ENCODE data around the gene MRPL50.

MRPL50 gene

GRCh38 chr9:101417389-101417788, 19.0 kb upstream of the MRPL50 start:
- peaks cover 13% of the 10 kb centered on the region for H3K9me3 ChIP-seq (ENCODE audit: control insufficient read depth, low read length)
- H3K4me1 ChIP-seq (ENCODE audit: control insufficient read depth, insufficient read depth, low read length): peaks cover 6% of the 10 kb centered on the region
- no peak overlapping the region for H3K4me3 ChIP-seq (ENCODE audit: low read length)
- DNase-seq (ENCODE audit: low read depth): no peak
- H3K36me3 ChIP-seq (ENCODE audit: control insufficient read depth, insufficient read depth, low read length, severe bottlenecking): no peaks in the 10 kb centered on the region
- H3K9ac ChIP-seq (ENCODE audit: low read length): no peak overlapping the region
- H3K27me3 ChIP-seq (replicated peaks; ENCODE audit: control insufficient read depth, insufficient read depth, low read length): no peaks in the 10 kb centered on the region

GRCh38 chr9:101415578-101415977, 17.2 kb upstream of the MRPL50 start:
- Histone ChIP-seq H3K27me3 (replicated peaks; ENCODE audit: control insufficient read depth, insufficient read depth, low read length) (no peaks in the 10 kb centered on the region), H3K4me3 (ENCODE audit: low read length) (no peak overlapping the region), H3K36me3 (ENCODE audit: control insufficient read depth, insufficient read depth, low read length, severe bottlenecking) (no peaks in the 10 kb centered on the region), H3K9ac (ENCODE audit: low read length) (no peak overlapping the region), H3K9me3 (ENCODE audit: control insufficient read depth, low read length) (peaks cover 25% of the 10 kb centered on the region), H3K4me1 (ENCODE audit: control insufficient read depth, insufficient read depth, low read length) (no peaks in the 10 kb centered on the region)
- DNase-seq (ENCODE audit: low read depth): no peak

- peaks cover 32% of the 10 kb centered on the region for H3K9me3 ChIP-seq (ENCODE audit: control insufficient read depth, low read length)
- no peak overlapping the region for H3K9ac ChIP-seq (ENCODE audit: low read length)
- peaks cover 5% of the 10 kb centered on the region for H3K36me3 ChIP-seq (ENCODE audit: control insufficient read depth, insufficient read depth, low read length, severe bottlenecking)
- DNase-seq (ENCODE audit: low read depth): no peak
- no peaks in the 10 kb centered on the region for H3K27me3 ChIP-seq (replicated peaks; ENCODE audit: control insufficient read depth, insufficient read depth, low read length)
- H3K4me3 ChIP-seq (ENCODE audit: low read length): no peak overlapping the region
- H3K4me1 ChIP-seq (ENCODE audit: control insufficient read depth, insufficient read depth, low read length): no peaks in the 10 kb centered on the region
Observed at GRCh38 chr9:101414839-101415238, 16.4 kb upstream of the MRPL50 start.

- H3K4me1 ChIP-seq (ENCODE audit: control insufficient read depth, insufficient read depth, low read length): no peaks in the 10 kb centered on the region
- peaks cover 88% of the 10 kb centered on the region for H3K9me3 ChIP-seq (ENCODE audit: control insufficient read depth, low read length)
- H3K27me3 ChIP-seq (replicated peaks; ENCODE audit: control insufficient read depth, insufficient read depth, low read length): no peaks in the 10 kb centered on the region
- peak overlapping the region; percentile 63 for H3K4me3 ChIP-seq (ENCODE audit: low read length)
- DNase-seq (ENCODE audit: low read depth): peak; percentile 12
- no peak overlapping the region for H3K9ac ChIP-seq (ENCODE audit: low read length)
- H3K36me3 ChIP-seq (ENCODE audit: control insufficient read depth, insufficient read depth, low read length, severe bottlenecking): peaks cover 61% of the 10 kb centered on the region
Observed at GRCh38 chr9:101409079-101409477, 10.7 kb upstream of the MRPL50 start.

- H3K4me3 ChIP-seq (ENCODE audit: low read length): peak overlapping the region; percentile 63
- H3K4me1 ChIP-seq (ENCODE audit: control insufficient read depth, insufficient read depth, low read length): no peaks in the 10 kb centered on the region
- peaks cover 90% of the 10 kb centered on the region for H3K9me3 ChIP-seq (ENCODE audit: control insufficient read depth, low read length)
- no peak for DNase-seq (ENCODE audit: low read depth)
- H3K36me3 ChIP-seq (ENCODE audit: control insufficient read depth, insufficient read depth, low read length, severe bottlenecking): peaks cover 67% of the 10 kb centered on the region
- H3K27me3 ChIP-seq (replicated peaks; ENCODE audit: control insufficient read depth, insufficient read depth, low read length): no peaks in the 10 kb centered on the region
- no peak overlapping the region for H3K9ac ChIP-seq (ENCODE audit: low read length)
Observed at GRCh38 chr9:101408374-101409078, 10.1 kb upstream of the MRPL50 start.

GRCh38 chr9:101403516-101404285, 5.3 kb upstream of the MRPL50 start:
- peaks cover 57% of the 10 kb centered on the region for H3K9me3 ChIP-seq (ENCODE audit: control insufficient read depth, low read length)
- H3K9ac ChIP-seq (ENCODE audit: low read length): no peak overlapping the region
- H3K4me1 ChIP-seq (ENCODE audit: control insufficient read depth, insufficient read depth, low read length): peaks cover 17% of the 10 kb centered on the region
- DNase-seq (ENCODE audit: low read depth): no peak
- peak overlapping the region; percentile 21 for H3K4me3 ChIP-seq (ENCODE audit: low read length)
- peaks cover 84% of the 10 kb centered on the region for H3K36me3 ChIP-seq (ENCODE audit: control insufficient read depth, insufficient read depth, low read length, severe bottlenecking)
- no peaks in the 10 kb centered on the region for H3K27me3 ChIP-seq (replicated peaks; ENCODE audit: control insufficient read depth, insufficient read depth, low read length)

- Histone ChIP-seq H3K9me3 (ENCODE audit: control insufficient read depth, low read length) (peaks cover 22% of the 10 kb centered on the region), H3K4me1 (ENCODE audit: control insufficient read depth, insufficient read depth, low read length) (peaks cover 25% of the 10 kb centered on the region), H3K4me3 (ENCODE audit: low read length) (peak overlapping the region; percentile 98), H3K36me3 (ENCODE audit: control insufficient read depth, insufficient read depth, low read length, severe bottlenecking) (peaks cover 50% of the 10 kb centered on the region), H3K9ac (ENCODE audit: low read length) (peak overlapping the region; percentile 96), H3K27me3 (replicated peaks; ENCODE audit: control insufficient read depth, insufficient read depth, low read length) (no peaks in the 10 kb centered on the region)
- DNase-seq (ENCODE audit: low read depth): no peak
Observed at GRCh38 chr9:101400120-101400519, 1.7 kb upstream of the MRPL50 start.

- Histone ChIP-seq H3K9ac (ENCODE audit: low read length) (peak overlapping the region; percentile 96), H3K4me3 (ENCODE audit: low read length) (peak overlapping the region; percentile 98), H3K9me3 (ENCODE audit: control insufficient read depth, low read length) (peaks cover 17% of the 10 kb centered on the region), H3K4me1 (ENCODE audit: control insufficient read depth, insufficient read depth, low read length) (peaks cover 25% of the 10 kb centered on the region), H3K36me3 (ENCODE audit: control insufficient read depth, insufficient read depth, low read length, severe bottlenecking) (peaks cover 45% of the 10 kb centered on the region), H3K27me3 (replicated peaks; ENCODE audit: control insufficient read depth, insufficient read depth, low read length) (no peaks in the 10 kb centered on the region)
- no peak for DNase-seq (ENCODE audit: low read depth)
Observed at GRCh38 chr9:101399643-101399970, 1.2 kb upstream of the MRPL50 start.

GRCh38 chr9:101398930-101399642, 668 bp upstream of the MRPL50 start:
- DNase-seq (ENCODE audit: low read depth): peak; percentile 30
- Histone ChIP-seq H3K27me3 (replicated peaks; ENCODE audit: control insufficient read depth, insufficient read depth, low read length) (no peaks in the 10 kb centered on the region), H3K4me1 (ENCODE audit: control insufficient read depth, insufficient read depth, low read length) (peaks cover 25% of the 10 kb centered on the region), H3K36me3 (ENCODE audit: control insufficient read depth, insufficient read depth, low read length, severe bottlenecking) (peaks cover 40% of the 10 kb centered on the region), H3K4me3 (ENCODE audit: low read length) (peak overlapping the region; percentile 98), H3K9me3 (ENCODE audit: control insufficient read depth, low read length) (peaks cover 12% of the 10 kb centered on the region), H3K9ac (ENCODE audit: low read length) (peak overlapping the region; percentile 96)

- Histone ChIP-seq H3K4me1 (ENCODE audit: control insufficient read depth, insufficient read depth, low read length) (peaks cover 25% of the 10 kb centered on the region), H3K9ac (ENCODE audit: low read length) (peak overlapping the region; percentile 97), H3K4me3 (ENCODE audit: low read length) (peak overlapping the region; percentile 98), H3K27me3 (replicated peaks; ENCODE audit: control insufficient read depth, insufficient read depth, low read length) (no peaks in the 10 kb centered on the region), H3K36me3 (ENCODE audit: control insufficient read depth, insufficient read depth, low read length, severe bottlenecking) (peaks cover 26% of the 10 kb centered on the region), H3K9me3 (ENCODE audit: control insufficient read depth, low read length) (peaks cover under 1% of the 10 kb centered on the region)
- no peak for DNase-seq (ENCODE audit: low read depth)
Observed at GRCh38 chr9:101397746-101398067, 711 bp downstream of the MRPL50 start.

GRCh38 chr9:101394687-101395086, 3.7 kb downstream of the MRPL50 start:
- H3K4me3 ChIP-seq (ENCODE audit: low read length): no peak overlapping the region
- no peak overlapping the region for H3K9ac ChIP-seq (ENCODE audit: low read length)
- no peaks in the 10 kb centered on the region for H3K9me3 ChIP-seq (ENCODE audit: control insufficient read depth, low read length)
- no peaks in the 10 kb centered on the region for H3K27me3 ChIP-seq (replicated peaks; ENCODE audit: control insufficient read depth, insufficient read depth, low read length)
- DNase-seq (ENCODE audit: low read depth): no peak
- H3K36me3 ChIP-seq (ENCODE audit: control insufficient read depth, insufficient read depth, low read length, severe bottlenecking): peaks cover 10% of the 10 kb centered on the region
- peaks cover 8% of the 10 kb centered on the region for H3K4me1 ChIP-seq (ENCODE audit: control insufficient read depth, insufficient read depth, low read length)
